HG02571 (cell line): ENCODE measurements around the gene DST.
"Not testable (repeated sequence)": the region's sequence is repeated elsewhere in the genome, so short reads cannot be mapped to it uniquely, and the experiment has no call there.

ENCODE experiments used
- ATAC-seq: cut with Tn5 transposase; IDR thresholded peaks from one replicate; pipeline ENCODE4 v1.9.1; 2021; ENCODE audit warnings: mild to moderate bottlenecking, moderate library complexity; ENCODE audit not compliant: unreplicated experiment

DST gene

GRCh38 chr6:56521454-56521853, 121.2 kb downstream of the DST start:
- no peak for ATAC-seq

- ATAC-seq, result no peak
These were observed 122.5 kb downstream of the DST start for GRCh38 chr6:56520218-56520617.

- no peak for ATAC-seq
These were observed 123.5 kb downstream of the DST start for GRCh38 chr6:56518995-56519767.

- ATAC-seq, result no peak
These were observed 125.4 kb downstream of the DST start for GRCh38 chr6:56517155-56517745.

GRCh38 chr6:56516003-56516402, 126.7 kb downstream of the DST start:
- ATAC-seq, result no peak

GRCh38 chr6:56515081-56515905, 127.4 kb downstream of the DST start:
- ATAC-seq, result no peak

GRCh38 chr6:56514395-56514794, 128.3 kb downstream of the DST start:
- ATAC-seq, result no peak

- no peak for ATAC-seq
These were observed 129.1 kb downstream of the DST start for GRCh38 chr6:56513631-56514030.

- ATAC-seq, result no peak
These were observed 131.1 kb downstream of the DST start for GRCh38 chr6:56511591-56511990.

GRCh38 chr6:56510984-56511531, 131.6 kb downstream of the DST start:
- no peak for ATAC-seq

GRCh38 chr6:56509031-56509430, 133.7 kb downstream of the DST start:
- ATAC-seq, result no peak

- ATAC-seq, result no peak
These were observed 135.2 kb downstream of the DST start for GRCh38 chr6:56507517-56507916.

- no peak for ATAC-seq
These were observed 137.0 kb downstream of the DST start for GRCh38 chr6:56505512-56506260.

GRCh38 chr6:56501993-56502392, 140.7 kb downstream of the DST start:
- no peak for ATAC-seq

GRCh38 chr6:56499095-56499494, 143.6 kb downstream of the DST start:
- ATAC-seq, result no peak

GRCh38 chr6:56497691-56498090, 145.0 kb downstream of the DST start:
- ATAC-seq, result no peak

GRCh38 chr6:56497240-56497639, 145.4 kb downstream of the DST start:
- ATAC-seq, result no peak

- ATAC-seq, result not testable (repeated sequence)
These were observed 146.0 kb downstream of the DST start for GRCh38 chr6:56496650-56497049.

- no peak for ATAC-seq
These were observed 147.0 kb downstream of the DST start for GRCh38 chr6:56495654-56496053.

- ATAC-seq, result no peak
These were observed 150.9 kb downstream of the DST start for GRCh38 chr6:56491606-56492328.
